HepG2 (cell line): ENCODE measurements around the gene NSMCE1. TPM values are rescaled to one million over a fixed set of nuclear protein-coding genes. Genes with fewer than 3 reads are reported as not detected.

Source experiments
- ADNP ChIP-seq: sonication (generic); formaldehyde crosslinking; IDR thresholded peaks from 2 replicates; pipeline ENCODE4 v1.4.0; 2020; ENCODE audit warnings: missing genetic modification reagents
- ARHGAP35 ChIP-seq: sonication (generic); formaldehyde crosslinking; IDR thresholded peaks from 2 replicates; pipeline ENCODE4 v1.9.0; 2022; ENCODE audit warnings: mild to moderate bottlenecking, inconsistent platforms, moderate library complexity, missing genetic modification reagents, borderline replicate concordance
- BHLHE40 ChIP-seq: IDR thresholded peaks from 2 replicates; pipeline ENCODE4 v1.6.1; 2011; ENCODE audit warnings: low read length, improper control_type of control experiment
- CBX1 ChIP-seq: IDR thresholded peaks from one replicate; pipeline ENCODE4 v1.6.1; 2016; ENCODE audit warnings: antibody characterized with exemption, low read depth
- EHMT2 ChIP-seq: fragments of 200-600 bp; sonication (generic); IDR thresholded peaks from 2 replicates; pipeline ENCODE4 v1.7.0; 2017; ENCODE audit warnings: antibody characterized with exemption, low read depth, low read length, borderline replicate concordance
- FOXP4 ChIP-seq: sonication (generic); formaldehyde crosslinking; IDR thresholded peaks from 2 replicates; pipeline ENCODE4 v1.4.0; 2020; ENCODE audit warnings: missing genetic modification reagents
- GRHL1 ChIP-seq: sonication (generic); formaldehyde crosslinking; conservative IDR thresholded peaks from 2 replicates; pipeline ENCODE4 v1.8.0; 2022; ENCODE audit warnings: missing genetic modification reagents
- LBX2 ChIP-seq: sonication (generic); formaldehyde crosslinking; IDR thresholded peaks from 2 replicates; pipeline ENCODE4 v1.5.0; 2020; ENCODE audit warnings: missing genetic modification reagents, mild to moderate bottlenecking, borderline replicate concordance
- NR1H2 ChIP-seq: sonication (generic); formaldehyde crosslinking; IDR thresholded peaks from 2 replicates; pipeline ENCODE4 v1.8.1; 2022; ENCODE audit warnings: low read depth, missing genetic modification reagents, borderline replicate concordance
- POLR2G ChIP-seq: fragments of 200-400 bp; formaldehyde crosslinking; IDR thresholded peaks from 2 replicates; pipeline ENCODE4 v1.6.1; 2018; ENCODE audit warnings: mild to moderate bottlenecking, low read depth, low read length, moderate library complexity
- SIN3A ChIP-seq: IDR thresholded peaks from 2 replicates; pipeline ENCODE4 v1.6.1; 2011; ENCODE audit warnings: low read depth, mild to moderate bottlenecking, control low read depth, low read length, borderline replicate concordance
- SIX1 ChIP-seq: sonication (generic); formaldehyde crosslinking; IDR thresholded peaks from 2 replicates; pipeline ENCODE4 v1.4.0; 2020; ENCODE audit warnings: missing genetic modification reagents, borderline replicate concordance
- TBP ChIP-seq: sonication (generic); formaldehyde crosslinking; IDR thresholded peaks from 2 replicates; pipeline ENCODE4 v1.5.0; 2020; ENCODE audit warnings: missing genetic modification reagents
- ZBTB43 ChIP-seq: sonication (generic); formaldehyde crosslinking; conservative IDR thresholded peaks from 2 replicates; pipeline ENCODE4 v1.4.0; 2020; ENCODE audit warnings: missing genetic modification reagents
- ZFP82 ChIP-seq: sonication (generic); formaldehyde crosslinking; IDR thresholded peaks from 2 replicates; pipeline ENCODE4 v1.5.1; 2020; ENCODE audit warnings: mild to moderate bottlenecking, missing genetic modification reagents, borderline replicate concordance
- ZNF678 ChIP-seq: sonication (generic); formaldehyde crosslinking; IDR thresholded peaks from 2 replicates; pipeline ENCODE4 v1.4.0; 2020; ENCODE audit warnings: mild to moderate bottlenecking, missing genetic modification reagents
- ZNF75D ChIP-seq: sonication (generic); formaldehyde crosslinking; IDR thresholded peaks from 2 replicates; pipeline ENCODE4 v1.8.1; 2023; ENCODE audit warnings: missing genetic modification reagents, mild to moderate bottlenecking, borderline replicate concordance
- polyA plus RNA-seq, 8 experiments: library from polyadenylated mRNA; depleted of rRNA in 3 of 8; stranded (reverse) in 7 of 8; unstranded in 1 of 8; fragments of >200 nt; fragmentation: Illumina TruSeq in 4 of 8; extraction: Trizol in 4 of 8; gene quantifications; 2 replicates each; pipeline versions ENCODE4 v1.2.1 to v1.2.3, GENCODE V29; 2011 to 2016; ENCODE audit warnings: low read depth in 4 of 8, missing spikeins in 1 of 8, mixed read lengths in 1 of 8; ENCODE audit not compliant: insufficient read depth in 1 of 8
- total RNA-seq, 5 experiments: library from RNA; depleted of rRNA; stranded (reverse); fragments of >200 nt; fragmentation: Illumina TruSeq; extraction: Trizol; gene quantifications; 2 replicates each; pipeline ENCODE4 v1.2.3, GENCODE V29; 2016; ENCODE audit warnings: low read depth in 1 of 5
- TF ChIP-seq, protein P1 (sequence below): sonication (generic); formaldehyde crosslinking; IDR thresholded peaks from 2 replicates; pipeline ENCODE4 v1.4.0; 2020; ENCODE audit warnings: missing genetic modification reagents
- TF ChIP-seq, protein P2 (sequence below): sonication (generic); formaldehyde crosslinking; IDR thresholded peaks from 2 replicates; pipeline ENCODE4 v1.5.1; 2020; ENCODE audit warnings: mild to moderate bottlenecking, missing genetic modification reagents
- TF ChIP-seq, protein P3 (sequence below): IDR thresholded peaks from 2 replicates; pipeline ENCODE4 v1.6.1; 2016; ENCODE audit warnings: low read depth, borderline replicate concordance

Gene NSMCE1
- total and polyA plus RNA-seq, 2 of the 13 experiments (the other 11 are each of a cell fraction or from before 2014, with no cell fraction given) = 42.7 to 52.9 TPM

DNA sequence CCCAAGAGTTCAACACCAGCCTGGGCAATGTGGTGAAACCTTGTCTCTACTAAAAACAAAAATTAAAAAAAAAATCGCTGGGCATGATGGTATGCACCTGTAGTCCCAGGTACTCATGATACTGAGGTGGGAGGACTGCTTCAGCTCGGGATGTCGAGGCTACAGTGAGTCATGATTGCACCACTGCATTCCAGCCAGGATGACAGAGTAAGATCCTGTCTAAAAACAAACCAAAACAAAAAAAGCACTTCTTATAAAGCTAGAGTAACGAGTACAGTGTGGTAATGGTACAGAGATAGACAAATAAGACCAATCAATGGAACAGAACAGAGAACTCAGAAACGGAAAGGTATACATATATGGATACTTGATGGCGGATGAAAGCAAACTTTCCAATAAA, 4.4 kb downstream of the NSMCE1 start (continued):
- TF ChIP-seq FOXP4 (CRISPR knock-in tag) (peak; percentile 51; the same call in 1 of the 2 replicates), ADNP (CRISPR knock-in tag) (no peak), CBX1 (no peak), EHMT2 (no peak), SIN3A (no peak), POLR2G (no peak), GRHL1 (CRISPR knock-in tag) (no peak), BHLHE40 (no peak), NR1H2 (no peak), ZNF75D (CRISPR knock-in tag) (no peak), ZNF678 (CRISPR knock-in tag) (no peak), SIX1 (no peak), ZBTB43 (CRISPR knock-in tag) (0 out of 2 replicates have a peak, but pooled peaks have one; percentile 54), TBP (CRISPR knock-in tag) (no peak), ARHGAP35 (CRISPR knock-in tag) (no peak), ZFP82 (CRISPR knock-in tag) (no peak), LBX2 (no peak)
- TF ChIP-seq, protein P1, sequence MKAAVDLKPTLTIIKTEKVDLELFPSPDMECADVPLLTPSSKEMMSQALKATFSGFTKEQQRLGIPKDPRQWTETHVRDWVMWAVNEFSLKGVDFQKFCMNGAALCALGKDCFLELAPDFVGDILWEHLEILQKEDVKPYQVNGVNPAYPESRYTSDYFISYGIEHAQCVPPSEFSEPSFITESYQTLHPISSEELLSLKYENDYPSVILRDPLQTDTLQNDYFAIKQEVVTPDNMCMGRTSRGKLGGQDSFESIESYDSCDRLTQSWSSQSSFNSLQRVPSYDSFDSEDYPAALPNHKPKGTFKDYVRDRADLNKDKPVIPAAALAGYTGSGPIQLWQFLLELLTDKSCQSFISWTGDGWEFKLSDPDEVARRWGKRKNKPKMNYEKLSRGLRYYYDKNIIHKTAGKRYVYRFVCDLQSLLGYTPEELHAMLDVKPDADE (CRISPR knock-in tag) = no peak
- TF ChIP-seq, protein P2, sequence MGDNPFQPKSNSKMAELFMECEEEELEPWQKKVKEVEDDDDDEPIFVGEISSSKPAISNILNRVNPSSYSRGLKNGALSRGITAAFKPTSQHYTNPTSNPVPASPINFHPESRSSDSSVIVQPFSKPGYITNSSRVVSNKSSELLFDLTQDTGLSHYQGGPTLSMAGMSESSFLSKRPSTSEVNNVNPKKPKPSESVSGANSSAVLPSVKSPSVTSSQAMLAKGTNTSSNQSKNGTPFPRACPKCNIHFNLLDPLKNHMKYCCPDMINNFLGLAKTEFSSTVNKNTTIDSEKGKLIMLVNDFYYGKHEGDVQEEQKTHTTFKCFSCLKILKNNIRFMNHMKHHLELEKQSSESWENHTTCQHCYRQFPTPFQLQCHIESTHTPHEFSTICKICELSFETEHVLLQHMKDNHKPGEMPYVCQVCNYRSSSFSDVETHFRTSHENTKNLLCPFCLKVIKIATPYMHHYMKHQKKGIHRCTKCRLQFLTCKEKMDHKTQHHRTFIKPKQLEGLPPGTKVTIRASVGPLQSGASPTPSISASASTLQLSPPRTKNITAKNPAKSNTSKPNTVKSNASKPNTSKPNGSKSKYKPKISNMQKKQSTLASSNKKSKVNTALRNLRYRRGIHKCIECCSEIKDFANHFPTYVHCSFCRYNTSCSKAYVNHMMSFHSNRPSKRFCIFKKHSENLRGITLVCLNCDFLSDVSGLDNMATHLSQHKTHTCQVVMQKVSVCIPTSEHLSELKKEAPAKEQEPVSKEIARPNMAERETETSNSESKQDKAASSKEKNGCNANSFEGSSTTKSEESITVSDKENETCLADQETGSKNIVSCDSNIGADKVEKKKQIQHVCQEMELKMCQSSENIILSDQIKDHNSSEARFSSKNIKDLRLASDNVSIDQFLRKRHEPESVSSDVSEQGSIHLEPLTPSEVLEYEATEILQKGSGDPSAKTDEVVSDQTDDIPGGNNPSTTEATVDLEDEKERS (CRISPR knock-in tag) = no peak
- TF ChIP-seq, protein P3, sequence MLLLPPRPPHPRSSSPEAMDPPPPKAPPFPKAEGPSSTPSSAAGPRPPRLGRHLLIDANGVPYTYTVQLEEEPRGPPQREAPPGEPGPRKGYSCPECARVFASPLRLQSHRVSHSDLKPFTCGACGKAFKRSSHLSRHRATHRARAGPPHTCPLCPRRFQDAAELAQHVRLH = no peak
